Endodermal cell (in vitro differentiated cells): Measurements from ENCODE around the gene BCAM. TPM values are rescaled to one million over a fixed set of nuclear protein-coding genes. Genes with fewer than 3 reads are reported as not detected.

Source experiments
- DNase-seq: peaks from one replicate; pipeline ENCODE4 v3.0.0-alpha.2; 2017
- H3K27ac ChIP-seq: 2 replicates; pipeline ENCODE4 v1.5.1; 2013; ENCODE audit warnings: mild to moderate bottlenecking, low read depth, low read length, moderate library complexity
- H3K27me3 ChIP-seq: 2 replicates; pipeline ENCODE4 v1.6.1; 2013; ENCODE audit warnings: mild to moderate bottlenecking, low read length, moderate library complexity; ENCODE audit not compliant: insufficient read depth, control insufficient read depth, poor library complexity, severe bottlenecking
- H3K36me3 ChIP-seq: 2 replicates; pipeline ENCODE4 v1.7.0; 2013; ENCODE audit warnings: mild to moderate bottlenecking, low read length, moderate library complexity; ENCODE audit not compliant: control insufficient read depth, insufficient read depth
- H3K4me1 ChIP-seq: one replicate; pipeline ENCODE4 v1.7.0; 2013; ENCODE audit warnings: low read length; ENCODE audit not compliant: control insufficient read depth, insufficient read depth
- H3K4me3 ChIP-seq: 2 replicates; pipeline ENCODE4 v1.5.1; 2013; ENCODE audit warnings: mild to moderate bottlenecking, low read length, moderate library complexity
- H3K9ac ChIP-seq: 2 replicates; pipeline ENCODE4 v1.6.1; 2013; ENCODE audit warnings: mild to moderate bottlenecking, low read length, moderate library complexity; ENCODE audit not compliant: poor library complexity, severe bottlenecking; ENCODE audit errors: extremely low read depth
- H3K9me3 ChIP-seq: 2 replicates; pipeline ENCODE4 v1.6.1; 2013; ENCODE audit warnings: mild to moderate bottlenecking, low read length, moderate library complexity; ENCODE audit not compliant: control insufficient read depth
- H3K27ac Mint-ChIP-seq: 2 replicates; pipeline ENCODE4 v1.8.0; 2020; ENCODE audit warnings: mixed read lengths
- H3K27me3 Mint-ChIP-seq: 2 replicates; pipeline ENCODE4 v1.8.0; 2021; ENCODE audit warnings: mild to moderate bottlenecking, mixed read lengths; ENCODE audit not compliant: insufficient read depth
- H3K36me3 Mint-ChIP-seq: 2 replicates; pipeline ENCODE4 v1.8.0; 2020; ENCODE audit warnings: low read depth, mixed read lengths
- H3K4me1 Mint-ChIP-seq: 2 replicates; pipeline ENCODE4 v1.8.0; 2020; ENCODE audit warnings: mixed read lengths
- H3K4me3 Mint-ChIP-seq: 2 replicates; pipeline ENCODE4 v1.8.0; 2020; ENCODE audit warnings: mild to moderate bottlenecking, moderate library complexity, mixed read lengths
- H3K9me3 Mint-ChIP-seq: 2 replicates; pipeline ENCODE4 v1.8.0; 2020; ENCODE audit warnings: mild to moderate bottlenecking, mixed read lengths
- CTCF ChIP-seq: fragments of 200-600 bp; sonication (generic); conservative IDR thresholded peaks from 2 replicates; pipeline ENCODE4 v1.5.0; 2021; ENCODE audit warnings: antibody characterized with exemption, mild to moderate bottlenecking
- WGBS, 2 experiments: methylation state at CpG; one replicate each; pipeline versions ENCODE4 v1.1.5 to v1.1.7; 2013; ENCODE audit warnings: missing lambda C conversion rate in 2 of 2, mixed read lengths in 1 of 2; ENCODE audit not compliant: insufficient coverage in 1 of 2, insufficient read length in 1 of 2; 5-methylcytosine and 5-hydroxymethylcytosine counted together
- total RNA-seq, 2 donors: library from RNA; stranded (reverse); fragmentation: NEBNext Ultra II Directional in 1 of 2; extraction: Animal tissue kit (Norgen Biotek cat#: 25700) in 1 of 2; gene quantifications; 2 replicates in 1 of 2; 3 replicates in 1 of 2; pipeline ENCODE4 v1.2.1, GENCODE V29; 2021

The BCAM gene
- total RNA-seq, 2 donors from 2014 or later, result 62.9 to 64.0 TPM

GRCh38 chr19:44795398-44795987 is 13.4 kb upstream of the BCAM start:
- H3K36me3 Mint-ChIP-seq, result peaks cover 18% of the 10 kb centered on the region
- H3K4me3 Mint-ChIP-seq, result no peak overlapping the region
- 96 to 98% methylated on average over 12 to 13 of the region's 13 CpGs for WGBS, 2 experiments

GRCh38 chr19:44796701-44797115 is 12.2 kb upstream of the BCAM start:
- no peaks in the 10 kb centered on the region for H3K27me3 ChIP-seq
- Mint-ChIP-seq H3K36me3 (peaks cover 18% of the 10 kb centered on the region), H3K9me3 (peaks cover 1% of the 10 kb centered on the region), H3K4me3 (peak overlapping the region; percentile 32), H3K27ac (peak overlapping the region; percentile 93), H3K4me1 (peaks cover 25% of the 10 kb centered on the region), H3K27me3 (no peaks in the 10 kb centered on the region)
- no peaks in the 10 kb centered on the region for H3K36me3 ChIP-seq
- no peak overlapping the region for H3K9ac ChIP-seq
- TF ChIP-seq CTCF, result no peak
- WGBS, 2 experiments, result 36 to 38% methylated on average over 8 to 12 of the region's 12 CpGs
- H3K4me3 ChIP-seq, result no peak overlapping the region
- no peaks in the 10 kb centered on the region for H3K9me3 ChIP-seq
- peak; percentile 85 for DNase-seq
- H3K4me1 ChIP-seq, result no peaks in the 10 kb centered on the region
- peak overlapping the region; percentile 9 for H3K27ac ChIP-seq

More at GRCh38 chr19:44795398-44795987, 13.4 kb upstream of the BCAM start:
- H3K27me3 ChIP-seq, result no peaks in the 10 kb centered on the region
- Mint-ChIP-seq H3K27ac (peak overlapping the region; percentile 29), H3K27me3 (no peaks in the 10 kb centered on the region), H3K4me1 (peaks cover 25% of the 10 kb centered on the region), H3K9me3 (peaks cover 1% of the 10 kb centered on the region)
- TF ChIP-seq CTCF, result no peak
- H3K36me3 ChIP-seq, result no peaks in the 10 kb centered on the region
- H3K27ac ChIP-seq, result no peak overlapping the region
- H3K9me3 ChIP-seq, result no peaks in the 10 kb centered on the region
- no peaks in the 10 kb centered on the region for H3K4me1 ChIP-seq
- DNase-seq, result no peak
- no peak overlapping the region for H3K9ac ChIP-seq
- H3K4me3 ChIP-seq, result no peak overlapping the region

GRCh38 chr19:44799627-44800346 is 9.1 kb upstream of the BCAM start:
- H3K36me3 ChIP-seq, result no peaks in the 10 kb centered on the region

More at GRCh38 chr19:44799627-44800346, 9.1 kb upstream of the BCAM start:
- Mint-ChIP-seq H3K4me3 (no peak overlapping the region), H3K36me3 (peaks cover 13% of the 10 kb centered on the region), H3K27me3 (peaks cover 24% of the 10 kb centered on the region), H3K27ac (peak overlapping the region; percentile 30), H3K9me3 (peaks cover 1% of the 10 kb centered on the region), H3K4me1 (peaks cover 20% of the 10 kb centered on the region)
- no peak overlapping the region for H3K4me3 ChIP-seq
- H3K27me3 ChIP-seq, result no peaks in the 10 kb centered on the region
- H3K27ac ChIP-seq, result no peak overlapping the region
- no peak for TF ChIP-seq CTCF
- no peak overlapping the region for H3K9ac ChIP-seq
- 86 to 92% methylated on average over 4 to 9 of the region's 10 CpGs for WGBS, 2 experiments
- H3K4me1 ChIP-seq, result no peaks in the 10 kb centered on the region
- no peaks in the 10 kb centered on the region for H3K9me3 ChIP-seq
- no peak for DNase-seq
